DMS79 (cell line): ENCODE measurements around the gene TEX51.

Experiments
- DNase-seq: peaks from one replicate; lab custom pipeline; 2025; lab: John Stamatoyannopoulos, UW

TEX51 gene

GRCh38 chr2:126893606-126894005, 5.1 kb upstream of the TEX51 start:
- no peak for DNase-seq

- DNase-seq: no peak
Observed at GRCh38 chr2:126894082-126894481, 4.6 kb upstream of the TEX51 start.

GRCh38 chr2:126894585-126895182, 4.0 kb upstream of the TEX51 start:
- DNase-seq: no peak

- DNase-seq: no peak
Observed at GRCh38 chr2:126895336-126895735, 3.4 kb upstream of the TEX51 start.

- DNase-seq: no peak
Observed at GRCh38 chr2:126896471-126896870, 2.2 kb upstream of the TEX51 start.

GRCh38 chr2:126899616-126900185, 1.0 kb downstream of the TEX51 start:
- no peak for DNase-seq

- DNase-seq: no peak
Observed at GRCh38 chr2:126900646-126901319, 2.1 kb downstream of the TEX51 start.

GRCh38 chr2:126901459-126901858, 2.8 kb downstream of the TEX51 start:
- DNase-seq: no peak

GRCh38 chr2:126902152-126902835, 3.6 kb downstream of the TEX51 start:
- no peak for DNase-seq

- DNase-seq: no peak
Observed at GRCh38 chr2:126902859-126903258, 4.2 kb downstream of the TEX51 start.

- DNase-seq: no peak
Observed at GRCh38 chr2:126905991-126906390, 7.3 kb downstream of the TEX51 start.

- no peak for DNase-seq
Observed at GRCh38 chr2:126906781-126907180, 8.1 kb downstream of the TEX51 start.

GRCh38 chr2:126907671-126908070, 9.0 kb downstream of the TEX51 start:
- DNase-seq: no peak

GRCh38 chr2:126908721-126909177, 10.1 kb downstream of the TEX51 start:
- no peak for DNase-seq

- DNase-seq: no peak
Observed at GRCh38 chr2:126909366-126909765, 10.7 kb downstream of the TEX51 start.

GRCh38 chr2:126909781-126910180, 11.1 kb downstream of the TEX51 start:
- DNase-seq: no peak

GRCh38 chr2:126910637-126911036, 11.9 kb downstream of the TEX51 start:
- no peak for DNase-seq

- no peak for DNase-seq
Observed at GRCh38 chr2:126911111-126911796, 12.6 kb downstream of the TEX51 start.

- DNase-seq: no peak
Observed at GRCh38 chr2:126912201-126912600, 13.5 kb downstream of the TEX51 start.

- no peak for DNase-seq
Observed at GRCh38 chr2:126913329-126913728, 14.6 kb downstream of the TEX51 start.

- no peak for DNase-seq
Observed at GRCh38 chr2:126913881-126914615, 15.4 kb downstream of the TEX51 start.
